IgD-negative memory B cell (primary cell): ENCODE measurements around the gene WNT9A. TPM values are rescaled to one million over a fixed set of nuclear protein-coding genes. Genes with fewer than 3 reads are reported as not detected.
A peak's percentile ranks its signal among the peaks of the same experiment; 100 is the strongest.

Source experiments
- H3K27ac Mint-ChIP-seq, 3 donors: one replicate each; pipeline ENCODE4 v1.8.0; 2020 to 2022; ENCODE audit warnings: mild to moderate bottlenecking in 3 of 3, mixed read lengths in 3 of 3, moderate library complexity in 1 of 3
- H3K27me3 Mint-ChIP-seq: one replicate; pipeline ENCODE4 v1.8.0; 2021; ENCODE audit warnings: mixed read lengths
- H3K36me3 Mint-ChIP-seq: one replicate; pipeline ENCODE4 v1.8.0; 2020; ENCODE audit warnings: mild to moderate bottlenecking, mixed read lengths
- H3K4me1 Mint-ChIP-seq, 3 donors: one replicate each; pipeline ENCODE4 v1.8.0; 2020 to 2022; ENCODE audit warnings: mixed read lengths in 3 of 3, mild to moderate bottlenecking in 1 of 3
- H3K4me3 Mint-ChIP-seq, 4 donors: one replicate each; pipeline ENCODE4 v1.8.0; 2020 to 2022; ENCODE audit warnings: mild to moderate bottlenecking in 4 of 4, mixed read lengths in 4 of 4, moderate library complexity in 3 of 4
- H3K9me3 Mint-ChIP-seq, 3 donors: one replicate each; pipeline ENCODE4 v1.8.0; 2020 to 2021; ENCODE audit warnings: mixed read lengths in 3 of 3, mild to moderate bottlenecking in 1 of 3
- polyA plus RNA-seq: library from polyadenylated mRNA; unstranded; fragments of 300-500 nt; fragmentation: Illumina TruSeq; gene quantifications from one replicate; pipeline ENCODE4 v1.2.3, GENCODE V29; 2021

The WNT9A gene
- polyA plus RNA-seq, 1 donor from 2014 or later = not detected

- H3K27ac Mint-ChIP-seq = no peak overlapping the region
Measured at GRCh38 chr1:227938911-227939790, 8.6 kb downstream of the WNT9A start.

DNA sequence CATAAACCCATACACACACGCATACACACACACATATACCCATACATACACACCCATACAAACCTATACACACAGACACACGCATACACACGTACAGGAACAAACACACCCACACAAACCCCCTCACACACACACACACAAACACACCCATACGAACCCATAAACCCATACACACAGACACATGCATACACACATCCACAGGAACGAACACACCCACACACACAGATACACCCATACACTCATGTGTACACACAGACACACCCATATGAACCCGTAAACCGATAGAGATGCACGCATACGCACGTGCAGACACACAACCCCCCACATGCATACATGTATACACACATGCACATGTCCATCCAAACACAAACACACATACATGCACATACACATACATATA, 9.5 kb downstream of the WNT9A start:
- peaks cover 13% of the 10 kb centered on the region for H3K27me3 Mint-ChIP-seq
- H3K36me3 Mint-ChIP-seq = no peaks in the 10 kb centered on the region
- H3K9me3 Mint-ChIP-seq = peaks cover 0 to 3% (median 0%) of the 10 kb centered on the region in 3 donors
- H3K27ac Mint-ChIP-seq = no peak overlapping the region
- no peaks in the 10 kb centered on the region for H3K4me1 Mint-ChIP-seq
- no peak overlapping the region for H3K4me3 Mint-ChIP-seq

More at GRCh38 chr1:227938911-227939790, 8.6 kb downstream of the WNT9A start:
- Mint-ChIP-seq H3K4me3 (no peak overlapping the region), H3K4me1 (no peaks in the 10 kb centered on the region), H3K27me3 (peaks cover 14% of the 10 kb centered on the region), H3K36me3 (no peaks in the 10 kb centered on the region), H3K9me3 (peaks cover 0 to 3% (median 0%) of the 10 kb centered on the region in 3 donors)

DNA sequence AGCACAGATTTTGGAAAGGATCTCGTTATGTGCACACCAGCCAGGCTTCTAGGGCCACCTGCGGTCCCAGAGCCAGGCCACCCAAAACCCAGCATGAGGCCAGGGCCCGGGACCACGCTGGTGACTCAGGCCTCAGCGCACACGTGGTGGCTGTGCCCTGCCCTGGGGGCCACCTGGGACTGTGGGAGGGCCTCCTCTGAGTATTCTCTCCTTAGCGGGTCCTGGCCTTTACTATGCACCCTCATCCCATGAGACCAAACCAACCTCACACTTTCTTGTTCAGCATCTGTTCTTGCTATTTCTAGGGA, 9.9 kb downstream of the WNT9A start:
- Mint-ChIP-seq H3K27me3 (peaks cover 13% of the 10 kb centered on the region), H3K27ac (peak overlapping the region in 1 of 3 donors; percentile 13), H3K36me3 (no peaks in the 10 kb centered on the region), H3K9me3 (peaks cover 0 to 3% (median 0%) of the 10 kb centered on the region in 3 donors), H3K4me1 (no peaks in the 10 kb centered on the region), H3K4me3 (no peak overlapping the region)

DNA sequence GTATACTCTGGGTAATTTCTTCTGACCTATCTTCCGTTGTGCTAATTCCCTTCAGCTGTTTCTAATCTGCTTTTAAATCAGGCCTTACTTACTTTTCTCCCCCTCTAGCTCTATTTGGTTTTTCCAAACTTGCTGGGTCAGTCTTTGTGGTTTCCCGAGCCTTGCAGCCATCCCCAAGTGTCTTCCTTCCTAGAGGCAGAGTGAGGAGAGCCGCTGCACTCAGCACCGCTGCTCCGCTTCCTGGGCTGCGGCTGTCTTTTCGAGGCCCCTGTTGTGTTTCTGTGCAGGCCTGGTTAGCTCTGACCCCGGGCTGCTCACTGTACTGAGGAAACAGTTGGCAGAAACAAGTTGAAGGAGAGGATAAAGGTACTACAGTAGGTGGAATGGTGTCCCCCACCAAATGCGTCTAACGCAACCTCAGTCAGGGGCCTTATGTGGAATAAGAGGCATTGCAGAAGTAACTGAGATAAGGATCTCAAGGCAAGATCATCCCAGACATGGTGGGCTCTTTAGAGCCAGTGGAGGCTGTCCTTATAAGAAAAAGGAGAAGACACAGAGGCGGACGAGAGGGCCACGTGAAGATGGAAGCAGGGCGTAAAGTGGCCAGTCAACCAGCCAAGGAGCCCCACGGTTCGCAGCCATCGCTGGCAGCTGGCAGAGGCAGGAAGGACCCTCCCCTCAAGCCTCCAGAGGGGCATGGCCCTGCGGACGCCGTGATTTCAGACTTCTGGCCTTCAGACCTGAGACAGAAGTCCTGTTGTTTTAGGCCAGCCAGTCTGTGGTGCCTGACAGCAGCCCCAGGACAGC, 10.5 kb downstream of the WNT9A start:
- Mint-ChIP-seq H3K4me3 (no peak overlapping the region), H3K9me3 (peaks cover 0 to 3% (median 0%) of the 10 kb centered on the region in 3 donors), H3K36me3 (no peaks in the 10 kb centered on the region), H3K27ac (no peak overlapping the region), H3K27me3 (peaks cover 13% of the 10 kb centered on the region), H3K4me1 (no peaks in the 10 kb centered on the region)

DNA sequence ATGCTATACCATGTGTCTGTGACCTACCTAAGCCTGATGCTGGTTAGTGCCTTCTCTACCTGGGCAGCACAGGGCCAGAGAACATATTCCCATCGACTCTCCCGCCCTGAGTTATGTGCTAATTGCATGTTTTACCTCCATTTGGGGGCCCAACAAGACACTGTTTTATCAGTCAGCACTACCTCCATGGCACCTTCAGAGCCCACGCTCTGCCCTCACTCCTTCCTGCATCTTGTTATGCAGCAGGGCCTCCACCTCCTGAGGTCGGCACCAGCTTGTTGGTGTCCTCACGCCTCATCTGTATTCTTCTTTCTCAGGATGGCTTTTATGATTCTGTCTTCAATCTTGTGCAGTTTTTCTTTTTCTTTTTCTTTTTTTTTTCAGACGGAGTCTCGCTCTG, 11.9 kb downstream of the WNT9A start:
- H3K27me3 Mint-ChIP-seq = peaks cover 13% of the 10 kb centered on the region
- no peaks in the 10 kb centered on the region for H3K36me3 Mint-ChIP-seq
- no peak overlapping the region for H3K4me3 Mint-ChIP-seq
- no peak overlapping the region for H3K27ac Mint-ChIP-seq
- peaks cover 0 to 3% (median 0%) of the 10 kb centered on the region in 3 donors for H3K9me3 Mint-ChIP-seq
- H3K4me1 Mint-ChIP-seq = no peaks in the 10 kb centered on the region

DNA sequence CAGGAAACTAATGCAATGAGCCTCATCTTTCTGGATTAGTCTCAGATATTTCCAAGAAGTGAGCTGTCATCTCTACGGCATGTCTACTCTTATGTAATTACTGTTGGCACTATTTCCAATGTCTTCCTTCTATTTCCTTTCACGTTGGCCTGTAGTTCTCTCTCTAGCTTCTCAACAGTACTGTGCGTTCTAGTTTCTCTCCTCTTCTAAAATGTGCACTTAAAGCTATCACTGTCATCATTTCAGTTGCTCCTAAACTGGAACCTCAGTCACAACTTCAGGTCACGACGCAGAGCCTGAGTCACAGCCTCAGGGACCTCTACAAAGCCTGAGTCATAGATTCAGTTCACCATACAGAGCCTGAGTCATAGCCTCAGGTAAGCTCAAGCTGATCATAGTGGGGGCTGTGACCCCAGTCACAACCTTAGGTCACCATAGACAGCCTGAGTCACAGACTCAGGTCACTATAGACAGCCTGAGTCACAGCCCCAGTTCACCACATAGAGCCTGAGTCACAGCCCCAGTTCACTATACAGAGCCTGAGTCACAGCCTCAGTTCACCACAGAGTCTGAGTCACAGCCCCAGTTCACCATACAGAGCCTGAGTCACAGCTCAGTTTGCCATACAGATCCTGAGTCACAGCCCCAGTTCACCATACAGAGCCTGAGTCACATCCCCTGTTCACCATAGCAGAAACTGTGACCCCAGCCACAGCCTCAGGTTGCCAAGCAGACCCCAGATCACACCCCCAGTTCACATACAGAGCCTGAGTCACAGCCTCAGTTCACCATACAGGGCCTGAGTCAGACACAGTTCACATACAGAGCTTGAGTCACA, 13.0 kb downstream of the WNT9A start:
- Mint-ChIP-seq H3K4me1 (no peaks in the 10 kb centered on the region), H3K27ac (no peak overlapping the region), H3K9me3 (peaks cover 0 to 3% (median 0%) of the 10 kb centered on the region in 3 donors), H3K4me3 (no peak overlapping the region), H3K36me3 (no peaks in the 10 kb centered on the region), H3K27me3 (peaks cover 13% of the 10 kb centered on the region)

- no peak overlapping the region for H3K4me3 Mint-ChIP-seq
- H3K27me3 Mint-ChIP-seq = peaks cover 2% of the 10 kb centered on the region
- H3K9me3 Mint-ChIP-seq = no peaks in the 10 kb centered on the region
- no peaks in the 10 kb centered on the region for H3K36me3 Mint-ChIP-seq
- H3K27ac Mint-ChIP-seq = no peak overlapping the region
- H3K4me1 Mint-ChIP-seq = no peaks in the 10 kb centered on the region
Measured at GRCh38 chr1:227929751-227930472, 17.8 kb downstream of the WNT9A start.

- Mint-ChIP-seq H3K4me3 (peak overlapping the region in 1 of 4 donors; percentile 13), H3K9me3 (no peaks in the 10 kb centered on the region), H3K27me3 (peaks cover 2% of the 10 kb centered on the region), H3K4me1 (no peaks in the 10 kb centered on the region), H3K36me3 (no peaks in the 10 kb centered on the region), H3K27ac (no peak overlapping the region)
Measured at GRCh38 chr1:227928811-227929375, 18.8 kb downstream of the WNT9A start.

GRCh38 chr1:227927971-227928741, 19.6 kb downstream of the WNT9A start:
- Mint-ChIP-seq H3K36me3 (no peaks in the 10 kb centered on the region), H3K9me3 (no peaks in the 10 kb centered on the region), H3K4me1 (no peaks in the 10 kb centered on the region), H3K4me3 (no peak overlapping the region), H3K27ac (no peak overlapping the region), H3K27me3 (peaks cover 2% of the 10 kb centered on the region)

- Mint-ChIP-seq H3K27ac (no peak overlapping the region), H3K4me1 (no peaks in the 10 kb centered on the region), H3K9me3 (no peaks in the 10 kb centered on the region), H3K36me3 (no peaks in the 10 kb centered on the region), H3K27me3 (peaks cover 2% of the 10 kb centered on the region), H3K4me3 (no peak overlapping the region)
Measured at GRCh38 chr1:227926896-227927885, 20.5 kb downstream of the WNT9A start.

DNA sequence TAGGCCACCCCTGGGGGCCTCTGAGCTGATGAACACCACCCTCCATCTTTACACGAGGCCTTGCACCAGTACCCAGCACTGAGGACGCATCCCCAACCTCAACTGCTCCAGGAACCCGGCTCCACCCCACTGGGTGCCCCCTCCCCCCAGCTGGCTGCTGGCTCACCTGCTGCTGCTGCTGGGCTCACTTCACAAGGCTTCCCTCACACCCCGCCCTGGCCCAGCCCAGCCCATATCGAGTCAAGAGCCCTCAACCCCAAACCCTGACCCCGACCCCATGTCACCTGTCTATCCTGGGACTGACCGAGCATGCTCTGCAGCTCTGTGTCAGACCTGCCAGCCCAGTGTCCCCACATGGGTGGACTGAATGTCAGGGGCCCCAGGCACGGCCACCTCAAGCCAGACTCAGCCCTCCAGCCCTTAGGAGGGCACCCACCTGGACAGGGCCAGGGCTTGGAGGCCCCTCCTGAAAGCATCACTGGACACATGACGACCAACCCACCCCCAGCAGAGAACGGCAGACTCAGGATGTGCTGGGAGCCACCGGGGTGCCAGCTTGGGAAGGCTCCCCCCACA, 21.4 kb downstream of the WNT9A start:
- Mint-ChIP-seq H3K27ac (peak overlapping the region in 1 of 3 donors; percentile 74), H3K36me3 (no peaks in the 10 kb centered on the region), H3K4me1 (no peaks in the 10 kb centered on the region), H3K9me3 (no peaks in the 10 kb centered on the region), H3K27me3 (peaks cover 2% of the 10 kb centered on the region), H3K4me3 (no peak overlapping the region)

DNA sequence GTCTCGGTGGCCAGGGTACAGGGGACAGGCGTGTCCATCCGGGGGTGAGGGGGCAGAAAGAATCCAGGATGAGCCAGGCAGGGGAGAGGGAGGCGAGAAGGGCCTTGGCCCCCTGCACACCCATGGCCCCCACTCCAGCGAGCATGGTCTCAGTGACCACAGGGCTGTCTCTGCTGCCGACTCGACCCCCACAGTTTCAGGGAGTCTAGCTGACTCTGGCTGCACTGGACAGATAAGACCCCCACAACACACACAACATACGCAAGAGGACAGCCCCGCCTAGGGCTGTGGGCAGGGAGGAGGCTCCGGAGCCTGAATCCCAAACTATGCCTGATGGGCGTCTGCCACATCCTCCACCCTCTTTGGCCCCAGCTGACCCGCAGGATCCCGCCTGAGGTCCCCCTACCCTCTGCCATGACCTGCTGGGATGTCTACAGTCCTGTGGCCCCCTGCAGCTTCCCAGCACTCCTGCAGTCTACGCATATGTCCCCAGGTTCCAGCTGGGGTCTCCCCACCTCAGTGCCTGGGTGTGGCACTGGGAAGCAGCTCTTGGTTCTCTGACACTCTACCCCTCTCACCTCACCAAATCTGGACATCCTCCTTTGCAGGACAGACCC, 22.0 kb downstream of the WNT9A start:
- no peak overlapping the region for H3K4me3 Mint-ChIP-seq
- H3K27me3 Mint-ChIP-seq = peaks cover 2% of the 10 kb centered on the region

More for the DNA sequence above, 22.0 kb downstream of the WNT9A start:
- no peaks in the 10 kb centered on the region for H3K9me3 Mint-ChIP-seq
- no peaks in the 10 kb centered on the region for H3K36me3 Mint-ChIP-seq
- H3K4me1 Mint-ChIP-seq = no peaks in the 10 kb centered on the region
- peak overlapping the region in 1 of 3 donors; percentile 74 for H3K27ac Mint-ChIP-seq
